MCF 10A (cell line): ENCODE results near the gene NCOA6. TPM values are rescaled to one million over a fixed set of nuclear protein-coding genes. Genes with fewer than 3 reads are reported as not detected.

ENCODE experiments used
- Bru-seq: library from RNA; stranded (reverse); fragments of 400-500 nt; gene quantifications from one replicate; lab custom pipeline; 2021; lab: Mats Ljungman, UMichigan
- BruChase-seq, 2 experiments: library from RNA; stranded (reverse); fragments of 400-500 nt; gene quantifications; one replicate each; lab custom pipeline; 2021; lab: Mats Ljungman, UMichigan
- BruUV-seq: library from RNA; stranded (reverse); fragments of 400-500 nt; replicated peaks from 2 replicates; lab custom pipeline; 2021; lab: Mats Ljungman, UMichigan
- CTCF ChIA-PET: fragments of 300-600 bp; sonication (Branson Sonifier 250); formaldehyde crosslinking; extraction: SDS; loops from one replicate; lab custom pipeline; 2021; ENCODE audit warnings: antibody characterized with exemption, inconsistent platforms; lab: Yijun Ruan, JAX
- POLR2A ChIA-PET: fragments of 300-600, 350-650 bp; sonication (Branson Sonifier 250); formaldehyde crosslinking; extraction: SDS; loops from one replicate; lab custom pipeline; 2020; ENCODE audit warnings: antibody characterized with exemption, inconsistent platforms; lab: Yijun Ruan, JAX
- DNase-seq: peaks from one replicate; pipeline ENCODE4 v3.0.0-alpha.2; 2018; ENCODE audit not compliant: unreplicated experiment
- H3K27ac Mint-ChIP-seq: one replicate; pipeline ENCODE4 v1.8.0; 2022; ENCODE audit warnings: mild to moderate bottlenecking, low read depth, mixed read lengths; ENCODE audit not compliant: unreplicated experiment
- H3K27me3 Mint-ChIP-seq: one replicate; pipeline ENCODE4 v1.8.0; 2022; ENCODE audit warnings: mixed read lengths; ENCODE audit not compliant: insufficient read depth, unreplicated experiment
- H3K36me3 Mint-ChIP-seq: one replicate; pipeline ENCODE4 v1.8.0; 2022; ENCODE audit warnings: mild to moderate bottlenecking, moderate library complexity, mixed read lengths; ENCODE audit not compliant: insufficient read depth, unreplicated experiment
- H3K4me1 Mint-ChIP-seq: one replicate; pipeline ENCODE4 v1.8.0; 2022; ENCODE audit warnings: mixed read lengths; ENCODE audit not compliant: insufficient read depth, unreplicated experiment
- H3K4me3 Mint-ChIP-seq: one replicate; pipeline ENCODE4 v1.8.0; 2022; ENCODE audit warnings: mild to moderate bottlenecking, moderate library complexity, mixed read lengths; ENCODE audit not compliant: unreplicated experiment
- H3K9me3 Mint-ChIP-seq: one replicate; pipeline ENCODE4 v1.8.0; 2022; ENCODE audit warnings: mixed read lengths; ENCODE audit not compliant: unreplicated experiment
- CTCF ChIP-seq: fragments of 200-600 bp; IDR thresholded peaks from one replicate; pipeline ENCODE4 v1.8.0; 2022; ENCODE audit warnings: antibody characterized with exemption, mild to moderate bottlenecking; ENCODE audit not compliant: unreplicated experiment
- intact Hi-C: fragments of 100-400 bp; cut with micrococcal nuclease; formaldehyde crosslinking; loops from 2 replicates; pipeline ENCODE4 v1.14.1; 2022
- long read RNA-seq: library from polyadenylated mRNA; stranded (forward); transcript quantifications from one replicate; pipeline ENCODE4 v2.0.0, GENCODE V29; 2022
- total RNA-seq: library from RNA; stranded (reverse); gene quantifications from 2 replicates; pipeline ENCODE4 v1.2.3, GENCODE V29; 2022

The NCOA6 gene
- total RNA-seq (25.7 and 27.9 TPM in 2 replicates), Bru-seq, nascent RNA (percentile 82 among the genes with signal in this experiment), BruChase-seq, experiment 1, labeled RNA remaining after a 6-hour chase (percentile 81 among the genes with signal in this experiment), BruChase-seq, experiment 2, labeled RNA remaining after a 2-hour chase (percentile 80 among the genes with signal in this experiment)
- long read RNA-seq, partial matches to known transcripts, result 16 of 51 reads
- long read RNA-seq, other reads (novel, unspliced or antisense), result 35 of 51 reads

- CTCF ChIA-PET, result interaction anchor here (1.8 to 2.3 kb wide), 2 partner anchors 9 to 56 kb away, joined by 8 to 22 read pairs; no protein-coding TSS in a partner anchor
- Mint-ChIP-seq H3K4me1 (peaks cover 24% of the 10 kb centered on the region), H3K36me3 (peaks cover 16% of the 10 kb centered on the region), H3K9me3 (no peaks in the 10 kb centered on the region), H3K4me3 (peak within 1 kb of the TSS; percentile 97), H3K27ac (peak within 1 kb of the TSS; percentile 88), H3K27me3 (peaks cover 22% of the 10 kb centered on the region)
- TF ChIP-seq CTCF, result no peak
- BruUV-seq, result TSS peak; percentile 72
- POLR2A ChIA-PET, result interaction anchor here (0.5 to 1.9 kb wide), 16 partner anchors 10 to 562 kb away, joined by 3 to 12 read pairs (median 3); partner anchors contain the start of genes ACSS2, DYNLRB1, EDEM2 and MYH7B
- DNase-seq, result peak; percentile 78
- intact Hi-C loops, result no loop called here
Measured at GRCh38 chr20:34825530-34826362, at the start of gene NCOA6. NCOA6 (minus strand) TSS chr20:34825651; CDS start chr20:34782355, 43,296 bp downstream.

- POLR2A ChIA-PET, result interaction anchor here (0.6 to 4.8 kb wide), 14 partner anchors 16 to 222 kb away, joined by 3 to 116 read pairs (median 4); partner anchors contain the start of genes GSS, MYH7B and TRPC4AP
- intact Hi-C loops, result loop anchor here (1.0 kb wide), 4 partner anchors 74 to 218 kb away; partner anchors contain the start of genes GSS, MYH7B and TRPC4AP
- BruUV-seq, result no TSS peak
- Mint-ChIP-seq H3K9me3 (no peaks in the 10 kb centered on the region), H3K36me3 (no peaks in the 10 kb centered on the region), H3K27me3 (no peaks in the 10 kb centered on the region), H3K4me3 (peak overlapping the region; percentile 71), H3K4me1 (peaks cover 45% of the 10 kb centered on the region), H3K27ac (no peak overlapping the region)
- peak; percentile 94 for TF ChIP-seq CTCF
- peak; percentile 91 for DNase-seq
- CTCF ChIA-PET, result interaction anchor here (0.6 to 10.5 kb wide), 43 partner anchors 9 to 580 kb away, joined by 3 to 279 read pairs (median 5); partner anchors contain the start of genes GSS, MYH7B and TRPC4AP
Measured at GRCh38 chr20:34874094-34874654, 48.7 kb upstream of the NCOA6 start.

- no TSS peak for BruUV-seq
- Mint-ChIP-seq H3K4me3 (peak overlapping the region; percentile 71), H3K4me1 (peaks cover 42% of the 10 kb centered on the region), H3K27ac (no peak overlapping the region), H3K36me3 (no peaks in the 10 kb centered on the region), H3K9me3 (no peaks in the 10 kb centered on the region), H3K27me3 (no peaks in the 10 kb centered on the region)
- DNase-seq, result no peak
- ChIA-PET CTCF (interaction anchor here (0.5 to 10.5 kb wide), 37 partner anchors 8 to 907 kb away, joined by 3 to 279 read pairs (median 6); partner anchors contain the start of genes GSS, MYH7B and TRPC4AP), POLR2A (interaction anchor here (0.7 to 4.8 kb wide), 13 partner anchors 17 to 274 kb away, joined by 3 to 116 read pairs (median 4); partner anchors contain the start of genes EDEM2, GSS, MYH7B and TRPC4AP)
- intact Hi-C loops, result loop anchor here (1.0 kb wide), 4 partner anchors 75 to 219 kb away; partner anchors contain the start of genes GSS, MYH7B and TRPC4AP
- no peak for TF ChIP-seq CTCF
Measured at GRCh38 chr20:34873583-34874093, 48.2 kb upstream of the NCOA6 start.
